HG02678 (cell line): Measurements from ENCODE around the gene UBE2I.
"Not testable (repeated sequence)": the region's sequence is repeated elsewhere in the genome, so short reads cannot be mapped to it uniquely, and the experiment has no call there.

Source experiments
- ATAC-seq: cut with Tn5 transposase; IDR thresholded peaks from one replicate; pipeline ENCODE4 v1.9.1; 2021; ENCODE audit warnings: mild to moderate bottlenecking, moderate library complexity; ENCODE audit not compliant: unreplicated experiment

The UBE2I gene

DNA sequence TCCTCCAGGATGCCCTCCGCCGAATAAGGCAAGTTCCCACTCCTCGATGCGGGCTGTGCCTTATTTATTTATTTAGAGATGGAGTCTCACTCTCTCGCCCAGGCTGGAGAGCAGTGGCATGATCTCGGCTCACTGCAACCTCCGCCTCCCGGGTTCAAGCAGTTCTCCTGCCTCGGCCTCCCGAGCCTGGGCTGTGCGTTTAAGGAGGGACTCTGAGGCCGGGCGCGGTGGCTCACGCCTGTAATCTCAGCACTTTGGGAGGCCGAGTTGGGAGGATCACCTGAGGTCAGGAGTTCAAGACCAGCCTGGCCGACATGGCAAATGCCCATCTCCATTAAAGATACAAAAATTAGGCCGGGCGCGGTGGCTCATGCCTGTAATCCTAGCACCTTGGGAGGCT is 18.7 kb downstream of the UBE2I start:
- ATAC-seq, result not testable (repeated sequence)

DNA sequence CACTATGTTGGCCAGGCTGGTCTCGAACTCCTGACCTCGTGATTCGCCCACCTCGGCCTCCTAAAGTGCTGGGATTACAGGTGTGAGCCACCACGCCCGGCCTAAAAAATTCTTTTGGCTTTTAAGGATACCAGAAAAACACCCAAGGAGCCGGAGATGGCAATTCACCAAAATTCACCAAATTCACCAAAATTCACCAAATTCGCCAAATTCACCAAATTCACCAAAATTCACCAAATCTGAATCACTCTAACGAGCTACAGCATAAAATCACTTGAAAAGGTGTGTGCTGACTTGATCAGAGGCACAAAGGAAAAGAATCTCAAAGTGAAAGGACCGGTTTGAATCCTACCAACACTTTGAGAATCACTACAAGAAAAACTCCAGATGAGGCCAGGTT is 19.5 kb downstream of the UBE2I start:
- not testable (repeated sequence) for ATAC-seq

DNA sequence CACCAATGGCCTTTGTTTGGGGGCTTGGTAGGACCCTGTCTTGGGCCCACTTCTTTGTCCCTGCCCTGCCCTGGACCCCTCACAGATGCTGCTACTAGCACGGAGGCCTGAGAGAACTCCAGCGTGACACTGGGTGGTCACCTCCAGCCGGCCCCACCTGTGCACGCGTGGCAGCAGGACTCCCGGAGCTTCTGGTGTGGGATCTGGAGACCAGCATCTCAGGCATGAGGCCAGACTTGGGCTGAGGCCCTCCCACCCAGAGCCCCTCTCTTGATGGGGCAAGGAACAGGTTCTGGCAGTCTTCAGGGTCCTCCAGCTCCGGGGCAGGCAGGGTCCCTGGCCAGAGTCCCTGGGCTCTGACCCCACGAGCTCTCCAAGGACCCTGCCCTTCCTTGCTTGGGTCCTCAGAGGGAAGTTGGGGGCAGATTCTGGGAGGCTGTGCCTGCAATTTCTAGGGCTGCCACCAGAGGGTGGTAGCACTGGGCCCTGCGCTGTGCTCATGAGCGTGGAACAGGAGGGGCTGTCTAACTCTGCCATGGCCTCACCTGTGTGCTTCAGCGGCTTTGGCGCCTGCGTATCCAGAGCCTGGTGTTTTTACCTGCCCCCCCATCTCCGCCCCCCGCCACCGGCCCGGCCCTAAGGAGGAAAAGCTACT is 21.0 kb downstream of the UBE2I start:
- ATAC-seq, result no peak

DNA sequence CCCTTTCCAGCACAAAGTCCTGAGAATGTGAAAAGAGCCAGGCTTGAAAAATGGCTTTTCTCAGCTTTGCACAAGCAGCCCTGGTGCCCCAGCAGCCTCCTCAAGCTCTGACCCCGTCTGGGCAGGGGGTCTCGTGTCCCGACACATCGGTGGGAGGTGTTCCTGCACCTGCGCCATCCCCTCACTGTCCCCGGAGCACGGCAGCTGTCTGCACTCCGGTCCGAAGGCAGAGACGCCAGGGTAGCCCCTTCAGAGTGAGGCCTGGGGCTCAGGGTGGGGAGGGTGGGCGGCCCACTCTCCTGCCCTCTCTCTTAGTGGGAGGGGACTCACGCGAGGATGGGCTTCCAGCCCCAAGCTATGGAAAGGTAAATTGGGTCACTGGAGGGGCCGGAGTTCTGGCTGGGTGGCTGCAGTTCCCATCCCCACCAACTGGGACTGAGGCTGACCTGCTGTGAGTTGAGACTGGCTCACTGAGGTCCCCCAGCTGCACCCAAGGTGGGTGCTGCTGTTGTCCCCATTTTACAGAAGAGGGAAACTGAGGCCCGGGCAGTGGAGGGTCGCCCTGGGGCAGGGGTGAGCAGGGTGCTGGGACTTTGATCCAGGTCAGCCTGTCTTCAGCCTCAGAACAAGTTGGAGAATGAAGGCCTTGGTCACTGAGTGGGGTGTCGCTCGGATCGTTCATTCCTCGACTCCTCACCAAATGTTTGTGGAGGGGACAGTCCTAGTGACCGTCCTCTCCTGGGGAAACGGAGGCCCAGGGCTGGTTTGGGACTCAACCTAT is 21.7 kb downstream of the UBE2I start:
- ATAC-seq, result no peak

DNA sequence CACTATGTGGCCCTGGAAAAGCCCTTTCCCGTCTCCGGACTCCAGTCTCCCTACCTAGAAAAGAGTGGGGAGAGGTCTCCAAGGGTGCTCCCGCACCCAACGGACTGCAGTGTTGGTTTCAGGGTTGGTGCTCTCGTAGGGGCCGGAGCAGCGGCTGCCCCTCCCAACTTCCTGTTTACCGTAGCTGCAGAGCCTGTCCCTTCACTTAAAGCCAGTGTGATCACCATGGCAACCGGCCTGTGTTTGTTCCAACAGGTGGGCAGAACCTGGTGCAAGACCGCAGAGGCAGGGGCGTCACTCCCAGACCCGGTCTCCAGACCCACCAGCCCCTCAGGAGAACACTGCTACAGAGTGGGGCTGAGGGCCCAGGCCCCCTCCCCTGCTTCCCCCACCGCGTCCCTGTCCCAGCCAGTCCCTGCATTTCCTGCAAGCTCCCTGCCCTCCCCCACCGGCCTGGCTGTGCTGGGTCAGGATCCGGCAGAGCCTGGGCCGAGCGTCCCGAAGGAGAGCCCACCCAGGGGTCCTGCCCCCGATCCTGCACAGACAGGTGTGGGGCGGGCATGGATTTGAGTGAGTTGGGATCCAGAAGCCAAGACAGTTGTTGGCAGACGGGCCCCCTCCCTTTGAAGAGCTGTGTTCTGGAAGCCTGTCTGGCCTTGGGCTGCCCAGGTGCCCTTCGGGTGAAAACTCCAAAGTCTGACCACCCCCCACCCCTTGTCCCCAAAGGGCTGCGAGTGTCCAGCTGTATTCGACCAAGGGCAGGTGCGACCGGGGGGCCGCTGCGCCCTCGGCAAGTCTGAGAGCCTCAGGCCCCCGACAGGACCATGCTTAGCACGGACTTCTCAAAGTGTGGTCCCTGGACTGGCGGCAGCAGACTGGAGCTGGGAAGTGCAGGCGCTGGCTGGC is 22.5 kb downstream of the UBE2I start:
- peak; percentile 67 for ATAC-seq

DNA sequence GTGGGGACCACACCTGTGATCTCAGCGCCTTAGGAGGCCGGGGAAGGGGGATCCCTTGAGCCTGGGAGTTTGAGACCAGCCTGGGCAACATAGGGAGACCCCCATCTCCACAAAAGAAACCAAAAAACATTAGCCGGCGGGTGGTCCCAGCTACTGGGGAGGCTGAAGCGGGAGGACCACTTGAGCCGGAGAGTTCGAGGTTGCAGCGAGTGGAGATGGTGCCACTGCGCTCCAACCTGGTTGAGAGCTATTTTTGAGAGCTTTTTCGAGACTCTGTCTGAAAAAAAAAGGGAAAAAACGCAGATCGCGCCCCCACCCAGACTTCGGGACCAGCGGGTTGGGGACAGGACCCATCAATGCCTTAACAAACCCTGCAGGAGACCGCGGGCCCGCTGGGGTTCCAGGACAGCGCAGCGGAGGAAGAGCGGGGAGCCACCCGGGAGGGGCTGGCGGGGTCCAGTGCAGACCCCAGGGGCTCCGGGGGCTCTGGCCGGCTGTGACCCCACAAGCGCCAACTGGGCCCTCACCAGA is 23.2 kb downstream of the UBE2I start:
- no peak for ATAC-seq

DNA sequence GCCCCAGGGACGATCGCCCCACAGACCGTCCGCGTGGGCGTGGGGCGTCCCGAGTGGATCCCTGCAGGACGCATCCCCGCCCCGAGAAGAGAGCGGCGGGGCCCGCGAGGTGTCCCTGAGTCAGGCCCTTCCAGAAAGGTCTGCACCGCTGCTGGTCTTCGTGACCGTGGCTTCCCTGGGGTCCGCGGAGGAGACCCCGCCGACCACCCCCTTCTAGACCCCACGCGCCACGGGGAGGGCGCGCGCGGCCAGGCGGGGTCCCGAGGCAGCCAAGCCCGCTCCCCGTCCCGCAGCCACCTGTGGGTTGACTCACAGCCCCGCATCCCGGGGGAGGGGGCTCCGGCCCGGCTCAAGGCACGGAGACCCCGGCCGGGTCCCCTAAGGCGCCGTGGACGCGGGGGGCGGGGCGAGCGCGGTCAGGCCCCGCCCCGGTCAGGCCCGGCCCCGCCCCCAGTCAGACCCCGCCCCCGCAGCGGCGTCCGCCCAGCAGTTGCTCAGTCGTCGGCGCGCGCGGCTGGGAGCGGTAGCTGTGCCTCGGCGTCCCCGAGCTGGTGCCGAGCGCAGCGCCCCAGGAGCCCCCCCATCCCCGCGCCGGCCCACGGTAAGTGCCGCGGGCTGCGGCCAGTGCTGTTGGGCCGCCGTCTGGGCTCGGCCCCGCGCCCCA is 23.8 kb downstream of the UBE2I start, which contains the start of gene BAIAP3:
Gene BAIAP3, plus strand, starts transcription at position 497 of the 664 bp plus-strand sequence. CDS start 4,905 bp downstream, outside the sequence.
- no peak for ATAC-seq

DNA sequence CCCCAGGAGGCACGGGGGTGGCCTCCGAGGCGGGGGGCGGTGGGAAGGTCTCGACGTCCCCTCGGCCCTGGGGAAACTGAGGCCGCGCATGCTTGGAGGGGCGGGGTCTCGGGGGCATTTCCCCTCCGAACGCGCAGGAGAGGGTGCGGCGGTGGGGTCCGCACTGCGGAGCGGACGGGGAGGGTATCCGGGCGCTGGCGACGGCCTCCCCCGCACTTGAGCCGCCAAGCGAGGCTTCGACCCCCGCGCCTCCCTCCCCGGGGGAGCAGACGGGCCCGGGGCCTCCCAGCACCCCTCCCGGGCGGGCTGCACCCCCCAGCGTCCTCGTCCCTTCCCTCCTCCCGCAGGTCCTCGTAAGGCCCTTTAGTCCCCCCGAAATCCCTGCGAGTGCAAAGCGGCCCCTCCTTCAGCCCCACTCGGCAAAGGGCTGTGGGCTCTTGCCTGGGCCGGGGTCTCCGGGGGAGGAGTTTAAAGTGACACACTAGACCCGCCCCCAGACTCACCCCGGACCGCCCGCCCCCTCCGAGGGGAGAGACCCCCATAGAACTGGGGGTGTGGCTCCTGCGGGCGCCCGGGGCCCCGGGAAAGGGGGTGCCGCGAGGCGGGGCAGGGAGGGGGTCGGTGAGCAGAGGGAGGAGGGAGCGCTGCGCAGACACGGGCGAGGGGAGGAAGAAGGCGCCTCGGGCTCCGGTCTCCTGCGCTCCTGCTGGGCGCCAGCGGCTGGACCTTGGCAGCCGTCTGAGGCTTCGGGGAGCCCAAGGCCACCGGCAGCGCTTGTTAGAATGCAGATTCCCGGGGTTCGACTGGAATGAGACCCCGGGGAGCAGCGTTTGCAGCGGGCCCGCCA is 24.6 kb downstream of the UBE2I start:
- no peak for ATAC-seq

DNA sequence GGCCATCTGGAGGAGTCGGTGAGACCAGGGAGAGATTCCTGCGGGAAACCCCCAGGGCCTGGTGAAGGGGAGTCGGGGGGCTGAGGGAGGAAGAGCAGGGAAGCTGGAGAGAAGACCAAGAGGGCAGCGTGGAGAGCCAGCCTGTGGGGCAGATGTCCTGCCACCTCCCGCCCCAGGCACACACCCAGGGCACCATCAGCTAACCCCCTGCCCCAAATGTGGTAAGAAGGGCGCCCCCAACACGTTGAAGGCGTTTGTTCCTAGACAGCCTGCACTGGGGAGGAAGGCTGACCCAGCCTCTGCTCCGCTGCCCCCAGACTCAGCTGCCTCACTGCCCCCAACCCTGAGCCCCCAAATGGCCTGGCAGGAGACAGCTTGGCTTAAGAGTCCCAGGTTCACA is 25.3 kb downstream of the UBE2I start:
- no peak for ATAC-seq

DNA sequence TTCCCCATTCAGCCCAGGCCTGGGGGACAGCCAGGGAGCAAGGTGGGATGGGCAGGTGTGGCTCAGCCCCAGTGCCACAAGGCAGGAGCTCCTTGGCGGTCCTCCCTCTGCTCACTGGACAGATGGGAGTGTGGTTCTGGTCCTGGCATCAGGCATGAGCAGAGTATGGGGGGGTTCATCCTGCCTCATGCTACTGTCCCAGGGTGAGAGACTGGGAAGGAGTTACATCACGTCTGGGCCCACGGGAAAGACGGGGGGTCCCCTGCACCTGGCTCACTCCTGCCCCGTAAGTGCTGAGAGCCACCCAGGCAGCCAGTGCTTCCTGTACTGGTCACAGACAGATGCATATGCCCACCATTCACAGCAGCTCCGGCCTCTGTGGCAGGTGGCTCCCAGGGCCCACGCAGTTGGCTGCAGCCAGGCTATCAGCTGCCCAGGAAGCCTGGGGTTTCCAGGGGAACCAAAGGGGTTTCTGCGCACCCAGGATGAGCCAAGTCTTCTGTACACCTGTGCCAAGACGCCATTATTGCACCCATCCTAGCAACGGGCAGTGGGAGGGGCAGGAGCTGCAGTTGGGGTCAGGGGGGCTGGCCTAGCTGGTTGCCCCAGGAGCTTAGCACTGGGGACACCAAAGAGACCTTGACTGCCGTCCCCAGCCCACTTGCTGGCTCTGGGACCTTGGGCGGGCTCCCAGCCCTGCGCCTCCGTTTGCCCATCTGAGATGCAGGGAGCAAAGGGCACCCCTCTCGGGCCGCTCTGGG is 26.0 kb downstream of the UBE2I start:
- ATAC-seq, result no peak

DNA sequence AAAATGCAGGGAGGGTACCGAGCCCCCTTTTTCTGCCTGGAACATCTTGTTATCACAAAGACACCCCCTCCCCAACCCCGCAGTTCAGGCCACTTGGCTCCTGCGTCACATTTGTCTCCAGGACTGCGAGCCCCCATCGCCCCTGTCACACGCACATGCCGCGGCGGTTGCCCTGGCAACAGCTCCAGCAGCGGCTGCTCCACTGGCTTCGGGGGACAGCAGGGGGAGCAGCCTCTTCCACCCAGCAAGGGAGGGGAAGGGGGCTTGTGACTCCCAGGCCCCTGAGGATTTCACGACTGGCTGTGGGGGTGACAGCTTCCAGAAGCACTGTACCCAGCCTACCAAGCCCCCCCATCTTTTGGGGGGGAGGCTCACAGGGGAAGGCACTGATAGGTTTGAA is 26.6 kb downstream of the UBE2I start:
- no peak for ATAC-seq

DNA sequence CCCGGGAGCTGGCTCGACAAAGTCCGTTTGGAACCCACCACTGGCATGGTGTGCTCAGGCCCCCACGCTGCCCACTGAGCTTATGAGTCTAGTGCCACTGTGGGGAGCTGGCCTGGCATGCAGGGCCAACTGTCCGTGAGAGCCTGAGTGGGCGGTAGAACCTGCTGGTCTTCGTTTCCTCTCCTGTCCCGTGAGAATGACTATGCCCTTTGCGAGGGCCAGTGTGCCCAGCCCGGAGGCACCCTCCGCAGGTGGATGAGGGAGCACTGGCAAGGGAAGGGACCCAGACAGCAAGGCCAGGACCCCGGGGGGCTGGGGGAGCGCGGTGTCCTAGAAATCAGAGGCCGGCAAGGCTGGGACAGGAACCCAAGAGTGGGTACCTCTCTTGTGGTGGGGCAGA is 27.2 kb downstream of the UBE2I start:
- no peak for ATAC-seq

DNA sequence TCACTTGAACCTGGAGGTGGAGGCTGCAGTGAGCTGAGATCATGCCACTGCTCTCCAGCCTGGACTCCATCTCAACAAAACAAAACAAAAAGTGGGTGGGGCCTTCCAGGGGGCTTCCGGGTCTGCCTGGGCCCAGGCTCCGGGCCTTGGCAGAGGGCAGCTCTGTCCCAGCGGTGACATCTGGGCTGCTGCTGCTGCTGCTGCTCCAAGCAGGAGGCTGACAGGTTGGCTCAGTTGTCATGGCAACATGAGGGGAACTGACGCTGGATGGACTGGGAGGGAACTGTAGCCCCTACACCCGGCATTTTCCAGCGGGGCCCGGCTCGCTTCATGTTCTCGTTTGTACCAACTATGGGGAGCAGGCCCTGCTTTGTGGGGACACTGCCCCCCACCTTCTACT is 28.1 kb downstream of the UBE2I start:
- no peak for ATAC-seq

DNA sequence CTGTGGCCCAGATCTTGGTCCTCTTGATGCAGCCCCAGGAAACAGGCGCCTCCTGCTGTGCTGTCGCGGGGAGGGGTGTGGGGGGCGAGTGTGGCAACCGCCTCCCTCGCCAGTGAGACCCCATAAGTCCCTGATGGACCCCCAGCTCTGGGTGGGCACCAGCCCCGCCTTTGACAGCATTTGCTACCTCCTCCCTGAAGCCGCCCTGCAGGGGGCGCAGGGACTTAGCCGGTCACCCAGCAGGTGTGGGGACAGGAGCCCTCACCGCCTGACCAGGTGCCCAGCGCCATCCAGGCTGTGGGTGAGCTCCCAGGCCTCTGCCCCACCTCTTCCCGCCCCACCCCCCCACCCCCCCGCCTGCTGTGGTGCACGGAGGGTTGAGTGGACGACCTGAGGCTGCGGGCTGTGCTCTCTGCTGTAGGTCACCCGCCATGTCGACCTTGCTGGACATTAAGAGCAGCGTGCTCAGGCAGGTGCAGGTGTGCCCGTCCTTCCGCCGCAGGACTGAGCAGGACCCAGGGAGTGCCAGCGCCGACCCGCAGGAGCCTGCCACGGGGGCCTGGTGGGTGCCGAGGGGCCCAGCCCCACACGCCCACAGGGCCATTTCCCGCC is 28.8 kb downstream of the UBE2I start:
- ATAC-seq, result no peak

DNA sequence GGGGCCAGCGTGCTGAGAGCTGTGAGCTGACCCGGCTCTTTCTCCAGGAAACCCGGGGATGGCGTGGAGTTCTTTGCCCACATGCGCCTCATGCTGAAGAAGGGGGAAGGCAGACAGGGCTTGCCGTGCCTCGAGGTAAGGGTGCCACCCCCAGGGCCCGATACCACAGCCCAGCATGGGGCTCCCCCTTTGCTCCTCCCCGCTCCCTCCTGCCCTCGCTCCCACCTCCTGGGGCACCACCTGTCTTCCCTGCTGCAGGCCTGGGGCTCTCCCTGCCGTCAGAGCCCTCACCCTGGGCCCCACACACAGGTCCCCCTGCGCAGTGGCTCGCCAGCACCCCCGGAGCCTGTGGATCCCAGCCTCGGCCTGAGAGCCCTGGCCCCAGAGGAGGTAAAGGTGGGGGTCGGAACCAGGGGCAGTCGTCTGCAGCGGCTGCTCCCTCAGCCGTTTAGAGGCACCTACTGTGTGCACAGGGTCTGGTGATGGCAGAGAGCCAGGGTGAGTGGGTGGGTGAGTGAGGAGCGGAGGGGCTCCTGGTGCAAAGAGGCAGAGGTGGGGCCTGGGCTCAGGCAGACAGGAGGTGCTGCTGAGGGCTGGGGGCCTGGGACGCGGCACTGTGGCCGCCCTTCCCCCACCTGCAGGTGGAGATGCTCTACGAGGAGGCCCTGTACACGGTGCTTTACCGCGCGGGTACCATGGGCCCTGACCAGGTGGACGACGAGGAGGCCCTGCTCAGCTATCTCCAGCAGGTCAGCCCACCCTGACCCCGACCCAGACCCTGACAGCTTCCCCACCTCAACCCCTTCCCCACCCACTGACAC is 29.6 kb downstream of the UBE2I start:
- no peak for ATAC-seq

DNA sequence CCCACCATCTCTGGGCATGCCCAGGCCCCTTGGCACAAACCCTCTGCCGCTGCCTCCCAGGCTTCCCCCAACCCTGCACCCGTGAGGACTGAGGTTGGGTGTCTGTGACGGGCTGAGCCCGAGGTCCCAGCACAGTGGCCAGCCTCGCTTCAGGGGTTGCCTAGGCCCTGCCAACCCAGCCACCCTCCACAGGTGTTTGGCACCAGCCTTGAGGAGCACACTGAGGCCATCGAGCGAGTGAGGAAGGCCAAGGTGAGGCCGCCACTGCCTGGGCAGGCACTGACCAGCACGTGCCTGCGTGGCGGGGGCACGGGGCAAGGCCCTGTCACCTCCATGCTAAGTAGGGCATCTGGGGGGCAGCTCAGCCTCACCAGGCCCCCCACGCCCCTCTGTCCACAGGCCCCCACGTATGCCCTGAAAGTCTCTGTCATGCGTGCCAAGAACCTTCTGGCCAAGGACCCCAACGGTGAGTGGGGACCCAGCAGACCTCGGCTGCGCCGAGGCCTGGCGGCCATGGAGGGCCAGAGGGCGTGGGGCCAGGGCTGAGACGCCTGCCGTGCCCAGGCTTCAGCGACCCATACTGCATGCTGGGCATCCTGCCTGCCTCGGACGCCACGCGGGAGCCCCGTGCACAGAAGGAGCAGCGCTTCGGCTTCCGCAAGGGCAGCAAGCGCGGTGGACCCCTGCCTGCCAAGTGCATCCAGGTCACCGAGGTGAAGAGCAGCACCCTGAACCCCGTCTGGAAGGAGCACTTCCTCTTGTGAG is 31.5 kb downstream of the UBE2I start:
- ATAC-seq, result no peak
